GM12892 (cell line): Measurements from ENCODE around the gene PRDM15.

Source experiments
- DNase-seq: peaks from one replicate; pipeline ENCODE4 v3.0.0; 2011; ENCODE audit not compliant: insufficient read length
- FAIRE-seq: peaks from 2 replicates; lab custom pipeline; 2011; peaks lifted over from hg19 to GRCh38; lab: Jason Lieb, UNC
- POLR2A ChIP-seq: IDR thresholded peaks from 2 replicates; pipeline ENCODE4 v1.6.1; 2011; ENCODE audit warnings: low read depth, low read length, control low read depth
- POLR2AphosphoS5 ChIP-seq: IDR thresholded peaks from 2 replicates; pipeline ENCODE4 v1.6.1; 2011; ENCODE audit warnings: low read depth, low read length, control low read depth
- TAF1 ChIP-seq: IDR thresholded peaks from 2 replicates; pipeline ENCODE4 v1.6.1; 2011; ENCODE audit warnings: low read depth, mild to moderate bottlenecking, control low read depth, low read length, borderline replicate concordance

The PRDM15 gene

GRCh38 chr21:41764558-41765419 is 114.4 kb downstream of the PRDM15 start:
- TF ChIP-seq TAF1 (no peak), POLR2AphosphoS5 (no peak), POLR2A (no peak)
- FAIRE-seq (no peak), DNase-seq (no peak)

GRCh38 chr21:41763996-41764395 is 115.1 kb downstream of the PRDM15 start:
- no peak for FAIRE-seq
- DNase-seq = no peak
- TF ChIP-seq POLR2A (no peak), POLR2AphosphoS5 (no peak), TAF1 (no peak)

GRCh38 chr21:41763398-41763931 is 115.7 kb downstream of the PRDM15 start:
- DNase-seq = no peak
- no peak for TF ChIP-seq POLR2AphosphoS5
- TF ChIP-seq POLR2A = no peak
- no peak for TF ChIP-seq TAF1

GRCh38 chr21:41762753-41763152 is 116.4 kb downstream of the PRDM15 start:
- DNase-seq (no peak), FAIRE-seq (no peak)
- TF ChIP-seq POLR2AphosphoS5 (no peak), TAF1 (no peak)

More at GRCh38 chr21:41763398-41763931, 115.7 kb downstream of the PRDM15 start:
- no peak for FAIRE-seq

- TF ChIP-seq POLR2AphosphoS5 (no peak), TAF1 (no peak), POLR2A (no peak)
- DNase-seq = no peak
- FAIRE-seq = no peak
Observed at GRCh38 chr21:41761934-41762635, 117.1 kb downstream of the PRDM15 start.

GRCh38 chr21:41761211-41761933 is 117.8 kb downstream of the PRDM15 start:
- TF ChIP-seq POLR2AphosphoS5 (no peak), TAF1 (no peak), POLR2A (no peak)
- FAIRE-seq = no peak
- DNase-seq = no peak

- no peak for TF ChIP-seq POLR2AphosphoS5
- no peak for TF ChIP-seq POLR2A
- no peak for TF ChIP-seq TAF1
- DNase-seq (no peak), FAIRE-seq (no peak)
Observed at GRCh38 chr21:41760411-41760810, 118.7 kb downstream of the PRDM15 start.

- DNase-seq = no peak
- TF ChIP-seq POLR2A (no peak), TAF1 (no peak), POLR2AphosphoS5 (no peak)
- FAIRE-seq = no peak
Observed at GRCh38 chr21:41759926-41760325, 119.2 kb downstream of the PRDM15 start.

- no peak for FAIRE-seq
- TF ChIP-seq POLR2A = no peak
- TF ChIP-seq TAF1 = no peak
- TF ChIP-seq POLR2AphosphoS5 = no peak
- no peak for DNase-seq
Observed at GRCh38 chr21:41759214-41759840, 119.8 kb downstream of the PRDM15 start.

GRCh38 chr21:41758550-41758949 is 120.6 kb downstream of the PRDM15 start:
- DNase-seq (no peak), FAIRE-seq (no peak)
- TF ChIP-seq POLR2AphosphoS5 = no peak
- TF ChIP-seq POLR2A = no peak
- no peak for TF ChIP-seq TAF1

- TF ChIP-seq TAF1 (no peak), POLR2AphosphoS5 (no peak)
- no peak for DNase-seq
- no peak for FAIRE-seq
Observed at GRCh38 chr21:41755934-41756773, 123.0 kb downstream of the PRDM15 start.
